HEK293 (cell line): Measurements from ENCODE around the gene NAA16.
"Not testable (repeated sequence)": the region's sequence is repeated elsewhere in the genome, so short reads cannot be mapped to it uniquely, and the experiment has no call there.

ENCODE experiments used
- CTCF ChIP-seq: fragments of 450-650 bp; formaldehyde crosslinking; IDR thresholded peaks from 2 replicates; pipeline ENCODE4 v1.5.1; 2016; ENCODE audit warnings: missing biosample characterization, missing genetic modification characterization
- PRDM4 ChIP-seq: fragments of 450-650 bp; formaldehyde crosslinking; IDR thresholded peaks from 2 replicates; pipeline ENCODE4 v1.5.1; 2017; ENCODE audit warnings: missing biosample characterization, missing genetic modification characterization
- REST ChIP-seq: fragments of 450-650 bp; formaldehyde crosslinking; IDR thresholded peaks from 2 replicates; pipeline ENCODE4 v1.5.1; 2016; ENCODE audit warnings: missing biosample characterization, missing genetic modification characterization
- TSHZ1 ChIP-seq: fragments of 450-650 bp; formaldehyde crosslinking; IDR thresholded peaks from 2 replicates; pipeline ENCODE4 v1.5.1; 2016; ENCODE audit warnings: missing biosample characterization, missing genetic modification characterization, borderline replicate concordance
- ZBTB1 ChIP-seq: fragments of 450-650 bp; formaldehyde crosslinking; IDR thresholded peaks from 2 replicates; pipeline ENCODE4 v1.5.1; 2016; ENCODE audit warnings: missing biosample characterization, missing genetic modification characterization
- ZNF114 ChIP-seq: fragments of 450-650 bp; formaldehyde crosslinking; IDR thresholded peaks from 2 replicates; pipeline ENCODE4 v1.5.0; 2017; ENCODE audit warnings: missing biosample characterization, missing genetic modification characterization
- ZNF324 ChIP-seq: fragments of 450-650 bp; formaldehyde crosslinking; IDR thresholded peaks from 2 replicates; pipeline ENCODE4 v1.5.1; 2016; ENCODE audit warnings: missing biosample characterization, missing genetic modification characterization
- ZNF362 ChIP-seq: fragments of 450-650 bp; formaldehyde crosslinking; IDR thresholded peaks from 2 replicates; pipeline ENCODE4 v1.5.1; 2016; ENCODE audit warnings: missing biosample characterization, missing genetic modification characterization
- ZNF426 ChIP-seq: fragments of 450-650 bp; formaldehyde crosslinking; IDR thresholded peaks from 2 replicates; pipeline ENCODE4 v1.5.1; 2017; ENCODE audit warnings: missing biosample characterization, missing genetic modification characterization, mild to moderate bottlenecking, inconsistent platforms, moderate library complexity

- not testable (repeated sequence) for TF ChIP-seq CTCF (tag by site-specific recombination); ZNF426 (tag by site-specific recombination); REST; ZBTB1 (tag by site-specific recombination); ZNF324 (tag by site-specific recombination); ZNF114 (tag by site-specific recombination); ZNF362 (tag by site-specific recombination); PRDM4 (tag by site-specific recombination); TSHZ1
Measured at GRCh38 chr13:41424675-41425074, 113.6 kb downstream of the NAA16 start.
